ENCODE results near the gene PRR5L. TPM values are rescaled to one million over a fixed set of nuclear protein-coding genes. Genes with fewer than 3 reads are reported as not detected.

Gene PRR5L
- polyA plus RNA-seq, 3 donors, result 3.5 to 16.0 (median 7.4) TPM

- DNase-seq, result peak; percentile 58 to 70 (median 66)
- H3K9ac ChIP-seq (ENCODE audit: insufficient read depth, low read length, poor library complexity, severe bottlenecking), result no peak overlapping the region
- no peaks in the 10 kb centered on the region for H3K27me3 ChIP-seq (ENCODE audit: control insufficient read depth in 2 of 2, insufficient read depth in 2 of 2, low read length in 2 of 2)
- H3K27ac ChIP-seq (ENCODE audit: low read depth in 1 of 2, low read length in 2 of 2), result no peak overlapping the region
- TF ChIP-seq, protein P1, sequence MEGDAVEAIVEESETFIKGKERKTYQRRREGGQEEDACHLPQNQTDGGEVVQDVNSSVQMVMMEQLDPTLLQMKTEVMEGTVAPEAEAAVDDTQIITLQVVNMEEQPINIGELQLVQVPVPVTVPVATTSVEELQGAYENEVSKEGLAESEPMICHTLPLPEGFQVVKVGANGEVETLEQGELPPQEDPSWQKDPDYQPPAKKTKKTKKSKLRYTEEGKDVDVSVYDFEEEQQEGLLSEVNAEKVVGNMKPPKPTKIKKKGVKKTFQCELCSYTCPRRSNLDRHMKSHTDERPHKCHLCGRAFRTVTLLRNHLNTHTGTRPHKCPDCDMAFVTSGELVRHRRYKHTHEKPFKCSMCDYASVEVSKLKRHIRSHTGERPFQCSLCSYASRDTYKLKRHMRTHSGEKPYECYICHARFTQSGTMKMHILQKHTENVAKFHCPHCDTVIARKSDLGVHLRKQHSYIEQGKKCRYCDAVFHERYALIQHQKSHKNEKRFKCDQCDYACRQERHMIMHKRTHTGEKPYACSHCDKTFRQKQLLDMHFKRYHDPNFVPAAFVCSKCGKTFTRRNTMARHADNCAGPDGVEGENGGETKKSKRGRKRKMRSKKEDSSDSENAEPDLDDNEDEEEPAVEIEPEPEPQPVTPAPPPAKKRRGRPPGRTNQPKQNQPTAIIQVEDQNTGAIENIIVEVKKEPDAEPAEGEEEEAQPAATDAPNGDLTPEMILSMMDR (IDR thresholded peaks at IDR 0.05), result no peak
- Mint-ChIP-seq H3K27me3 (ENCODE audit: low read depth in 3 of 3) (peaks cover 0 to 3% (median 1%) of the 10 kb centered on the region in 3 donors), H3K4me1 (peaks cover 24% of the 10 kb centered on the region), H3K4me3 (no peak overlapping the region), H3K27ac (peak overlapping the region in 1 of 7 donors; percentile 33), H3K36me3 (peaks cover 7 to 19% of the 10 kb centered on the region in 2 donors), H3K9me3 (no peaks in the 10 kb centered on the region)
- peaks cover 13 to 14% of the 10 kb centered on the region in 2 donors for H3K4me1 ChIP-seq (ENCODE audit: control insufficient read depth in 1 of 2, insufficient read depth in 2 of 2, low read length in 2 of 2)
- WGBS (ENCODE audit: insufficient coverage), result 100% methylated on average over 7 of the region's 11 CpGs
- H3K4me3 ChIP-seq (replicated peaks in 1 of 3; ENCODE audit: low read depth in 2 of 3, low read length in 3 of 3), result no peak overlapping the region
- no peak overlapping the region for H3K4me2 ChIP-seq (replicated peaks; ENCODE audit: extremely low read depth, low read length, poor library complexity, severe bottlenecking)
- H4K20me1 ChIP-seq (ENCODE audit: insufficient read depth, low read length), result no peaks in the 10 kb centered on the region
- H3K36me3 ChIP-seq (replicated peaks in 1 of 2; ENCODE audit: control insufficient read depth in 1 of 2, insufficient read depth in 2 of 2, low read length in 2 of 2), result no peaks in the 10 kb centered on the region
- intact Hi-C loops (cut with micrococcal nuclease), result no loop called here
- no peaks in the 10 kb centered on the region for H3K9me3 ChIP-seq (replicated peaks in 1 of 2; ENCODE audit: control insufficient read depth in 1 of 2, insufficient read depth in 1 of 2, low read length in 2 of 2)
- H2AFZ ChIP-seq (ENCODE audit: insufficient read depth, low read depth, low read length, poor library complexity, severe bottlenecking), result no peak overlapping the region
- no peaks in the 10 kb centered on the region for H3K79me2 ChIP-seq (ENCODE audit: insufficient read depth, low read length)
These were observed 135.5 kb downstream of the PRR5L start for GRCh38 chr11:36431429-36432092.

DNA sequence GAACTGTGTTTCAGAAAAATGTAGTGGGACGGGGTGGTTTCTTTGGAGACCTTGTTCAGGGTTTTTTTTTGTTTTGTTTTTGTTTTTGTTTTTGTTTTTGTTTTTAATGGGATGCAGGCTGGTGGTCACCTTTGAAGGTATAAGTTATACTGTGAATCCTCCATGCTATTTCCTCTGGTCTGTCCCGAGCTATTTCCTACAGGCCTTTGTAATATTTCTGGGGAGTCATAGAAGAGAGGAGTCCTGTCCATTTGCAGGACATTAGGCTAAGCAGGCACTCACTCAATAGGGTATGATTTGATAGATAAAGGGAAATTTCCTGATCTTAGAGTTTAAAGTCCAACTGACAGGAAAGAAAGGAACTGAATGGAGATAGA lies 136.0 kb downstream of the PRR5L start:
- H2AFZ ChIP-seq (ENCODE audit: insufficient read depth, low read depth, low read length, poor library complexity, severe bottlenecking), result no peak overlapping the region
- Mint-ChIP-seq H3K4me1 (peaks cover 19% of the 10 kb centered on the region), H3K4me3 (no peak overlapping the region), H3K9me3 (no peaks in the 10 kb centered on the region), H3K36me3 (peaks cover 4 to 19% of the 10 kb centered on the region in 2 donors), H3K27ac (no peak overlapping the region), H3K27me3 (ENCODE audit: low read depth in 3 of 3) (peaks cover 0 to 1% (median 0%) of the 10 kb centered on the region in 3 donors)
- intact Hi-C loops (cut with micrococcal nuclease), result no loop called here
- no peaks in the 10 kb centered on the region for H3K27me3 ChIP-seq (ENCODE audit: control insufficient read depth in 2 of 2, insufficient read depth in 2 of 2, low read length in 2 of 2)
- no peaks in the 10 kb centered on the region for H4K20me1 ChIP-seq (ENCODE audit: insufficient read depth, low read length)
- no peak overlapping the region for H3K27ac ChIP-seq (ENCODE audit: low read depth in 1 of 2, low read length in 2 of 2)
- DNase-seq, result no peak
- no peak overlapping the region for H3K4me2 ChIP-seq (replicated peaks; ENCODE audit: extremely low read depth, low read length, poor library complexity, severe bottlenecking)
- H3K79me2 ChIP-seq (ENCODE audit: insufficient read depth, low read length), result no peaks in the 10 kb centered on the region
- H3K4me3 ChIP-seq (replicated peaks in 1 of 3; ENCODE audit: low read depth in 2 of 3, low read length in 3 of 3), result no peak overlapping the region
- H3K9ac ChIP-seq (ENCODE audit: insufficient read depth, low read length, poor library complexity, severe bottlenecking), result no peak overlapping the region
- WGBS (ENCODE audit: insufficient coverage), result no CpG with 5 or more reads among the region's 2 CpGs
- H3K4me1 ChIP-seq (ENCODE audit: control insufficient read depth in 1 of 2, insufficient read depth in 2 of 2, low read length in 2 of 2), result peaks cover 8 to 9% of the 10 kb centered on the region in 2 donors
- H3K36me3 ChIP-seq (replicated peaks in 1 of 2; ENCODE audit: control insufficient read depth in 1 of 2, insufficient read depth in 2 of 2, low read length in 2 of 2), result no peaks in the 10 kb centered on the region
- H3K9me3 ChIP-seq (replicated peaks in 1 of 2; ENCODE audit: control insufficient read depth in 1 of 2, insufficient read depth in 1 of 2, low read length in 2 of 2), result no peaks in the 10 kb centered on the region
- TF ChIP-seq, protein P1 (IDR thresholded peaks at IDR 0.05), result no peak

Measured in CD14-positive monocyte (primary cell).